SK-N-MC (cell line): ENCODE data around the gene UNC13C.

Experiments used
- EZH2 ChIP-seq: fragments of 200-600 bp; sonication (generic); IDR thresholded peaks from one replicate; pipeline ENCODE4 v1.6.1; 2017; ENCODE audit warnings: antibody characterized with exemption
- FOXP2 ChIP-seq: optimal IDR thresholded peaks from 2 replicates; pipeline ENCODE3; 2011; ENCODE audit warnings: mild to moderate bottlenecking, moderate library complexity; ENCODE audit not compliant: insufficient read depth; ENCODE audit errors: extremely low read length, control extremely low read depth
- POLR2AphosphoS5 ChIP-seq: IDR thresholded peaks from 2 replicates; pipeline ENCODE4 v1.6.1; 2012; ENCODE audit warnings: mild to moderate bottlenecking, low read depth, low read length, borderline replicate concordance

DNA sequence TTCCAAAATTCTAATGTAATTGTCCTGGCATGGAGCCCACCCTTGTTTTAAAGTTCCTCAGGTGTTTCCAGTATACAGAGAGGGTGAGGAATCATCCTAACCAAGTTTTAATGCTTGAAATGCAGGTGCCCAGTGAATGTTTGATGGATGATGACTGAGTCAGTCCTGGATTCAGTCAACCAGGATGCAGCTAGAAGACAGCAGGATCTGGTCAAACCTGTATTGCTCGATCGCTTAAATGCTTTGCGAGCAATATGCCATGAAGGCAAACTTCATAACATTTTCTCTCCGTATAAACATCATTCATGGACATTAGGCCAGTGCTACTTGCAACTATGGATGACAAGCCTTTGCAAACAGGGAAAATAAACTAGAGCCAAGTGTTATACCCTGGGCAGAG is 627.3 kb downstream of the UNC13C start:
- no peak for TF ChIP-seq POLR2AphosphoS5
- TF ChIP-seq EZH2 = no peak
- TF ChIP-seq FOXP2 = no peak
